AG20443 (cell line): ENCODE results near the gene GRPEL1.
A peak's percentile ranks its signal among the peaks of the same experiment; 100 is the strongest.

ENCODE experiments used
- DNase-seq: peaks from one replicate; pipeline ENCODE4 v3.0.0; 2012; ENCODE audit warnings: low spot score, mixed read lengths

Gene GRPEL1

GRCh38 chr4:7063362-7063761, 4.5 kb downstream of the GRPEL1 start:
- no peak for DNase-seq

GRCh38 chr4:7062816-7063215, 5.0 kb downstream of the GRPEL1 start:
- no peak for DNase-seq

GRCh38 chr4:7061815-7062214, 6.0 kb downstream of the GRPEL1 start:
- DNase-seq: no peak

- no peak for DNase-seq
Measured at GRCh38 chr4:7060346-7061150, 7.3 kb downstream of the GRPEL1 start.

GRCh38 chr4:7059662-7060061, 8.2 kb downstream of the GRPEL1 start:
- no peak for DNase-seq

- no peak for DNase-seq
Measured at GRCh38 chr4:7058792-7059191, 9.1 kb downstream of the GRPEL1 start.

GRCh38 chr4:7055990-7056325, 11.9 kb downstream of the GRPEL1 start:
- DNase-seq: no peak

- DNase-seq: no peak
Measured at GRCh38 chr4:7055111-7055989, 12.5 kb downstream of the GRPEL1 start.

- DNase-seq: no peak
Measured at GRCh38 chr4:7054106-7054880, 13.6 kb downstream of the GRPEL1 start.

- DNase-seq: peak; percentile 69
Measured at GRCh38 chr4:7052923-7053715, 14.7 kb downstream of the GRPEL1 start.

GRCh38 chr4:7052313-7052712, 15.6 kb downstream of the GRPEL1 start:
- no peak for DNase-seq

- no peak for DNase-seq
Measured at GRCh38 chr4:7051905-7052304, 16.0 kb downstream of the GRPEL1 start.

GRCh38 chr4:7051144-7051495, 16.7 kb downstream of the GRPEL1 start:
- no peak for DNase-seq

GRCh38 chr4:7050481-7051143, 17.3 kb downstream of the GRPEL1 start:
- no peak for DNase-seq

GRCh38 chr4:7049739-7050138, 18.1 kb downstream of the GRPEL1 start:
- DNase-seq: no peak

GRCh38 chr4:7049295-7049694, 18.6 kb downstream of the GRPEL1 start:
- no peak for DNase-seq

GRCh38 chr4:7048642-7049041, 19.2 kb downstream of the GRPEL1 start:
- no peak for DNase-seq

- no peak for DNase-seq
Measured at GRCh38 chr4:7046971-7047370, 20.9 kb downstream of the GRPEL1 start.

GRCh38 chr4:7045961-7046921, 21.6 kb downstream of the GRPEL1 start:
- peak; percentile 42 for DNase-seq

GRCh38 chr4:7045553-7045952, 22.3 kb downstream of the GRPEL1 start:
- DNase-seq: no peak
